ENCODE data around the gene ADGRL3.

GRCh38 chr4:61556277-61556676 is 356.2 kb downstream of the ADGRL3 start:
- TF ChIP-seq CTCF (IDR thresholded peaks at IDR 0.05) (no peak), EZH2 (IDR thresholded peaks at IDR 0.05) (no peak), EZH2phosphoT487 (IDR thresholded peaks at IDR 0.05) (no peak)

Data from neural progenitor cell (in vitro differentiated cells).